Endothelial cell of coronary artery (primary cell): ENCODE results near the gene TOMM22. TPM values are rescaled to one million over a fixed set of nuclear protein-coding genes. Genes with fewer than 3 reads are reported as not detected.

Experiments used
- total RNA-seq: library from RNA; depleted of rRNA; stranded (reverse); fragments of >200 nt; gene quantifications from 2 replicates; pipeline ENCODE4 v1.2.3, GENCODE V29; 2014

TOMM22 gene
- 73.9 and 100 TPM in 2 replicates for total RNA-seq

DNA sequence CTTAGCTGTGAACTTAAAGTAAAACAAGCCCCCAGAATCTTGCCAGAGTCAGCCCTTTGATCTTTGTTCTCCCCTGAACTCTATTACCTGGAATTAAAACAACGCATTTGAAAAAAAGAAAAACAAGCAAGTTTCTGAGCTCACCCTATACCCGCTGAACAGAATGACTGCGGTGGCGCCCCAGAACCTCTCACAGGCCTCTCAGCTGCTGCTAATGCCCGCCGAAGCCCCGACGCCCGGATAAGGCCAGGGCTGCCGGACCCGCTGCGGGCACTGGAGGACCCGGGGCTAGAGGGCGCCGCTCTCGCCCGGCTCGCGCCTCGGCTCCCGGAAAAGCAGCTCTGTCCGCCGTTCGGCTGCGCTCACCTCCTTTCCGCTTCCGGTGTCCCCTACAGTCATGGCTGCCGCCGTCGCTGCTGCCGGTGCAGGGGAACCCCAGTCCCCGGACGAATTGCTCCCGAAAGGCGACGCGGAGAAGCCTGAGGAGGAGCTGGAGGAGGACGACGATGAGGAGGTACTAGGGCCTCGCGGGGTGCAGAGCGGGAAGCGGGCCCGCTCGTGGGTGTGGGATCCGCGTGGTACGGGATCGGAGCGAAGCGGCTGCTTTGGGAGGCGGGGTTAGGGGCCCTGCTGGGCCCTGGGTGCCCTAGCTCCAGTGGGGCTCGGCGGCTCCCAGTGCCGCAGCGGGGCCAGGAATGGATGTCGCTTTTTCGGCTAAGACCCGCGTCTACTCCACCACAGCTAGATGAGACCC is at the start of gene TOMM22:
TOMM22 (plus strand) TSS at position 376 of the 754 bp plus-strand sequence; CDS start at position 398, 22 bp downstream.

DNA sequence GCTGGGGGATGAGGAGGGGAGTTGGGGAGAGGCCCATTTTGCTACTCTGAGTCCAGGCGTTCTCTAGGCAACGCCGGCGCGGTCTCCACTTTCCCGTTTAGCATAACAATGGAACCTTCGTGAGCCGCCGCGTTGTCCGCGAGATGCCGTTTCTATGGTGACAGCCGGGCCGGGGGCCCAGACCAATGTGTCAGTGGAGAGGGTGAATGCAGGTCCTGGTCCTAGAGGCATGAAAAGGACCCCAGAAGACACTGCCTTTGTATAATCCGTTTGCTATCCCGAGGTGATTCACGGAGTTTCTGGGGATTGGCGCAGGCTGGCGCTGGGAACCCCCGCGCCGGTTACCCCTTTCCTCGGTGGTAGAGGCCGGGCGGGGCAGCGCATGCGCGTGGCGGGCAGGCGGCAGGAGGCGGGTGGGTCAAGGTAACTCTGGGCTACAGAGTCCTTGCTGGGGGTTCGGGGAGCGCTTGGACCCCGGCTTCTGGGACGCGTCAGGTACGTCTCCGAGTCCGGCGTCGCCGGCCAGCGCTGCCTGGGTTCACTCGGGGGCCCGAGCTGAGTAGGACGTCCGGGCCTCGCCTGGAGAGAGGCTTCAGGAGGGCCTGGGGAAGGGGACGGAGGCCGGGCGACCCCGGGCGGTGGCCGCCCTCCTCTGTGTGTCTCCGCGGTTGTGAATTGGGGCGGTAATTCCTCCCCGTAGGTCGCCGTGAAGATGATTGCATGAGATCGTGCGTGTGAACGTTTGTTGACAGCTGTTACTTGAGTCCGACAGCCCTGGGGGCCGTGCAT is 25.3 kb upstream of the TOMM22 start, which contains the start of the genes CBY1 and FAM227A:
CBY1 (plus strand) TSS at position 383 of the 789 bp plus-strand sequence. CDS start 11,417 bp downstream, outside the sequence.
FAM227A (minus strand) TSS at position 137 of the 789 bp plus-strand sequence. CDS start 6,224 bp downstream, outside the sequence.

DNA sequence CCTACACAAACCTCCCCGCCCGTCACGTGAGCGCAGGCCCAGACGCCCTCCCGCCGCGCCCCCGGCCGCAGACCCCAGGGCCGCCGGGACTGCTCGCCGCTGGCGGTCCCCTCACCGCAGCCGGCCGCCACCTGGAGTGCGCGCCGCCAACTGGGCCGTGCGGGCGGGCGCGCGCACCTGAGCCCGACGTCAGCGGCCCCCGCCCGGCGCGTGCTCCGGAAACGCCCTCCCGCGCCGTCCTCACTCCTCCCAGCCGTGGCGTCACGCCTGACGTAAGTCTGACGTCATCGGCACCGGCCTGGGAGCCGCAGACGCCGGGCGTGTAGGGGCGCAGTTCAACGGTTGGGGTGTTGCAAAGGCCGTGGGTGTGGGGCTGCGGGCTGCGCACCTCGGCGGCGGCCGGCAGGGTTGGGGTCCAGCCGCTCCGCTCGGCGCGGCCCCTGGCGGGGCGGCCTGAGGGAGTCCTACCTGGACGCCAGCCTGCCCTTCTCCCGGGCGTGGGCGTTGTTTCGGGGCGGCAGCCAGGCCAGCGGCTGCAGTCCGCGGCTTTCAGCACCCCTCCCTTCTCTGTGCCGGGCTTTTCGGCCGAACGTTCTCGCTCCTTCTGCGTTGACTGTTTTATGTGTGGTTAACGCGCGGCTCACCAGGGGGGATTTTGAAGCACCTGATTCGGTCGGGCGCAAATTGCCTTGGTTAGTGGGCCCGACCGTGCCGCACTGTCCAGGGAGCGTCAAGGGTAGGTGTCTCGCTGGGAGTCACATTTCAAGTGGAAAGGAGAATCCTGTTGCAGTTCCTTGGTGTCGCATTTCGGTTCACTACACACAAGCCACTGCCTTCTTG is 19.3 kb downstream of the TOMM22 start, which contains the start of gene JOSD1:
JOSD1 (minus strand) TSS at position 155 of the 840 bp plus-strand sequence. CDS start 956 bp downstream, outside the sequence.

DNA sequence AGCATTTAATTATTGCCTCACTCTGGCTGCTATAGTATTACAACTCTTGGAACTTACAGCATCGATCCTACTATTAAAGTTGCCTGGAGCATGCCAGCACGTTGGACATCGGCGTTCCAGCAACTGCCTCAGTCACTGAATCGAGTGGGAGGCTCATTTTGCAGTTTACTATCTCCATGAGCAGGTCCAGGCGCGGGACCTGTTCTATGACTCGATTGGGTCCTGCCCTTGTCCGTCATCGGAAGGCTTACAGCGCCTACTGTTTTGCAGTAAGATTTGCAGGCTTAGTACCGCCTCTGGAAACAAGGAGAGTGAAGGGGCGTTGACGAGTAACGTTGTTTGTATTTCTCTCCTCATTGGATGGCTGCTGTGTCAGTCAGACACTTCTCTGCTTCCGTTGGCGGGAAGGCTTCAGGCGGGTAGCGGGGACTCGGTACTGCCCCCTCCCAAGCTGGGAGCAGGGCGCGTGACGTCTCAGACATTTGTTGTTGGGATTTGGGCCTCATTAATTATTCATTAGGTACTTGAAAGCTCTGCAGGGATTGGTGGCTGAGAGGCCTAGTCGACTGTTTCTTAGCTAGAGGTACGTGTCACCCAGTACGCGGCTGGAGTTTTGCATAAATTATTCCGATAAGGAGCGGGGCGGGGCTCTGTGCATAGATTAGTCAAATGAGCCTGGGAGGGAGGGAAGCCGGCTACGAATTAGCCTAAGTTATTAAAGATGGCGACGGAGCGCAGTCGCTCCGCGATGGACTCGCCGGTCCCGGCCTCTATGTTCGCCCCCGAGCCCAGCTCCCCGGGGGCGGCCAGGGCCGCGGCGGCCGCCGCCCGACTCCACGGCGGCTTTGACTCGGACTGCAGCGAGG is 23.7 kb downstream of the TOMM22 start, which contains the start of gene GTPBP1:
GTPBP1 (plus strand) TSS at position 710 of the 866 bp plus-strand sequence; CDS start at position 722, 12 bp downstream.

Other genes starting within 250 kb of the TOMM22 start
- not detected in 2 replicates for gene KCNJ4, start 226.8 kb upstream of the TOMM22 start, total RNA-seq
- 27.4 and 36.0 TPM in 2 replicates for gene KDELR3, start 213.9 kb upstream of the TOMM22 start, total RNA-seq
- 325 and 547 TPM in 2 replicates for gene DDX17, start 175.6 kb upstream of the TOMM22 start, total RNA-seq
- 0.94 and 1.6 TPM in 2 replicates for gene DMC1, start 111.8 kb upstream of the TOMM22 start, total RNA-seq
- gene FAM227A, start 25.6 kb upstream of the TOMM22 start, total RNA-seq = 0.72 and 2.1 TPM in 2 replicates
- 21.8 and 23.3 TPM in 2 replicates for gene CBY1, start 25.3 kb upstream of the TOMM22 start, total RNA-seq
- gene JOSD1, start 19.0 kb downstream of the TOMM22 start, total RNA-seq = 56.3 and 61.4 TPM in 2 replicates
- gene GTPBP1, start 24.0 kb downstream of the TOMM22 start, total RNA-seq = 26.9 and 39.2 TPM in 2 replicates
- gene SUN2, start 74.0 kb downstream of the TOMM22 start, total RNA-seq = 80.3 and 114 TPM in 2 replicates
- gene DNAL4, start 112.2 kb downstream of the TOMM22 start, total RNA-seq = 14.2 and 15.2 TPM in 2 replicates
- 0.18 and 0.47 TPM in 2 replicates for gene NPTXR, start 162.1 kb downstream of the TOMM22 start, total RNA-seq
- 25.9 and 30.3 TPM in 2 replicates for gene CBX6, start 190.3 kb downstream of the TOMM22 start, total RNA-seq